Retinal pigment epithelial cell (primary cell): Measurements from ENCODE around the gene TENM4.

Experiments
- DNase-seq: peaks from one replicate; pipeline ENCODE4 v3.0.0-alpha.2; 2010; ENCODE audit warnings: low read depth
- H3K4me3 ChIP-seq: 2 replicates; pipeline ENCODE4 v1.5.1; 2011; ENCODE audit warnings: mild to moderate bottlenecking, low read length, control low read depth, moderate library complexity
- TF ChIP-seq, protein P1 (sequence below): conservative IDR thresholded peaks from 2 replicates; pipeline ENCODE4 v1.5.1; 2011; ENCODE audit warnings: low read depth, low read length, control low read depth, inconsistent platforms

TENM4 gene

DNA sequence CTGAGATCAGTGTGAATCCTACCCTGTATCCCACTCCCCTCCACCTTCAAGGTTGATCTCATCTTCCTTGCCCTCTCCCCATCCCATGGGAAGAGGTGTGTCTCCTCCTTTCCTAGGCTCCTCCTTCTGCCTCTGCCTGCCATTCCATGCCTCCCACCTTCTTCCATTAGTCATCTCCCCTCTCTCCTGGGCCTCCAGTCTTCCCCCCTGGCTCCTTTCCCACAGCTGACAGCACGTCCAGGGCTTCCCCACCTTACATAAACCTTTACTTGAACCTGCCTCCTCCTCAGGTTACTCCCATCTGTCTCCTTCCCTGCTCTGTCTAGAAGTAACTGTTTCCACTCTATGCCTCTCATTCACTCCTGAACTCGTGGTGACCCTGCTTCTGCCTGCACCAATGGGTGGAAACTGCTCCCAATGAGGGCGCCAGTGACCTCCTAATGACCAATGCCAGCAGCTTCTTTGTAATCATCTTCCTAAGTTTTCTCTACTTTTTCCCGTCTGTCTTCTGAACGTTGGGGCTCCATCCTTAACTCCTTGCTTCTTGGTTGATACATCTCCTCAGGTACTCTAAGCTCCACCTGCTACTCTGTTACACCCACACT is 599.3 kb downstream of the TENM4 start:
- TF ChIP-seq, protein P1, sequence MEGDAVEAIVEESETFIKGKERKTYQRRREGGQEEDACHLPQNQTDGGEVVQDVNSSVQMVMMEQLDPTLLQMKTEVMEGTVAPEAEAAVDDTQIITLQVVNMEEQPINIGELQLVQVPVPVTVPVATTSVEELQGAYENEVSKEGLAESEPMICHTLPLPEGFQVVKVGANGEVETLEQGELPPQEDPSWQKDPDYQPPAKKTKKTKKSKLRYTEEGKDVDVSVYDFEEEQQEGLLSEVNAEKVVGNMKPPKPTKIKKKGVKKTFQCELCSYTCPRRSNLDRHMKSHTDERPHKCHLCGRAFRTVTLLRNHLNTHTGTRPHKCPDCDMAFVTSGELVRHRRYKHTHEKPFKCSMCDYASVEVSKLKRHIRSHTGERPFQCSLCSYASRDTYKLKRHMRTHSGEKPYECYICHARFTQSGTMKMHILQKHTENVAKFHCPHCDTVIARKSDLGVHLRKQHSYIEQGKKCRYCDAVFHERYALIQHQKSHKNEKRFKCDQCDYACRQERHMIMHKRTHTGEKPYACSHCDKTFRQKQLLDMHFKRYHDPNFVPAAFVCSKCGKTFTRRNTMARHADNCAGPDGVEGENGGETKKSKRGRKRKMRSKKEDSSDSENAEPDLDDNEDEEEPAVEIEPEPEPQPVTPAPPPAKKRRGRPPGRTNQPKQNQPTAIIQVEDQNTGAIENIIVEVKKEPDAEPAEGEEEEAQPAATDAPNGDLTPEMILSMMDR: no peak
- H3K4me3 ChIP-seq: no peak overlapping the region
- no peak for DNase-seq

DNA sequence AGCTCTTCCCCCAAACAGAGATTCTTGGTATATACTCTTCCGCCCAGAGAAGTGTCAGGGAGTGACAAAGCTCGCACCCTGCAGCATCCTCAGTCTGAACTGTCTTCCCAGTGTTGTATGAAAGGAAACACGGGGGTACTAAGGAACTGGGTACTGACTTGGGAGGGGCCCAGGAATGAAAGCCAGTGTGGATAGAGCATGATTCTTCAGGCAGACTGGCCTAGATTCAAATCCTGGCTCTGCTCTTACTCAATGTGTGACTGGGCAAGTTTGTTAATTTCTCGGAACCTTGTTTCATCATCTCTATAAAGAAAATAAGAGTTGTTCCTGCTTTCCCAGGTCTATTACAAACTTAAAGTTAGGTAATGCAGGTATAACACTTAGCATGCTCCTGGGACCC is 600.2 kb downstream of the TENM4 start:
- no peak for DNase-seq
- H3K4me3 ChIP-seq: no peak overlapping the region
- TF ChIP-seq, protein P1: no peak

DNA sequence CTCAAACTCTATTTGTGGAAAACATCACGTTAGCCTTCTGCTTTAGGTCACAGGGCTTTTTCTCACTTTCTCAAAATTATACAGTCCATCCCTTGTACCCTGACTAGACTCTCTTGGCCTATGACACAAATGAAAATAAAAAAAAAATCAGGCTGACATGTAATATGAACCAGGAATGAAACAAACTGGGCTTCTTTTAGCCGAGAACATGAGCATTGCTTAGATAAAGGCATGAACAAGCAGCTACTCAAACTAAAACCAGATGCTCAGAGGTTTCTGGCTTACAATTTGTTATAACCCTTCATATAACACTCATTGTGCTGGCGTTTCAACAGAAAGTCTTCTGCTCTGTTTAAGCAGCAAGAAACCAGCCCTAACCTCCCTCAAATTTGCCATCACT is 600.6 kb downstream of the TENM4 start:
- no peak for DNase-seq
- TF ChIP-seq, protein P1: no peak
- H3K4me3 ChIP-seq: no peak overlapping the region

GRCh38 chr11:78838417-78838816 is 602.4 kb downstream of the TENM4 start:
- H3K4me3 ChIP-seq: no peak overlapping the region
- TF ChIP-seq, protein P1: no peak
- no peak for DNase-seq

DNA sequence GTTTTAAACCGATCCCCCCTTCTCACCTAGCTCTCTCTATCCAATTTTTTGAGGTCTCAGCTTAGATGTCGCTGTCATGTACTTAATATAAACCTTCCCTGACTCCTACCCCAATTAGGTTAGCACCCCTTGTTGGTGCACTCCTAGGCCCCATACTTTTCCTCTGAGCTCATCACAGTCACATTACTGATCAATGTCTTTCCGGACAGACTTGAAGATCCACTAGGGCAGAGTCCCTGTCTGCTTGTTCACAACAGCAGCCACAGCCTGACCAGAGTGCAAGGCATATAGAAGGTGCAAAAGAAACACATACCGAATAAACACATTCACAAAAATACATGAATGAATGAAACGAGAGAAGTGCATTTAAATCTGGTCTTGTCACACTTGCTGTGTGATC is 605.2 kb downstream of the TENM4 start:
- no peak for DNase-seq
- H3K4me3 ChIP-seq: no peak overlapping the region
- TF ChIP-seq, protein P1: no peak

DNA sequence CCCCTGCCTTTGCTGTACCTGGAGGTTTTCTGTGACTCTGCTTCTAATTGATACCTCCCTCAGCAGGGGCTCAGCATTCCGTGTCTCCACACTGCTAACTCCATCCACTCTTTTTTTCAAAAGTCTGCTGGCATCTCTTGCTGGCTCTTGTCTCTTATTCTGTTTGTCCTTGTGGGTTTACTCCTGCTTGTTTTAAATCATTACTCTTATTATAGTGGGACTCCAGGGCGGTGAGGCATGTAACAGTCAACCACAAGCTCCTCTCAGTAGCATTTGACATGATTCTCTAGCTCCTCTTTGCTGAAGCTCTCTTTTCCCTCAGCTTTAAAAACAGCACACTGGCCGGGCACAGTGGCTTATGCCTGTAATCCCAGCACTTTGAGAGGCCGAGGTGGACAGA is 605.9 kb downstream of the TENM4 start:
- DNase-seq: no peak
- H3K4me3 ChIP-seq: no peak overlapping the region
- TF ChIP-seq, protein P1: no peak

GRCh38 chr11:78833237-78833636 is 607.6 kb downstream of the TENM4 start:
- no peak for DNase-seq
- TF ChIP-seq, protein P1: no peak
- H3K4me3 ChIP-seq: no peak overlapping the region
